Measurements from ENCODE around the gene ITPR1.
"Not testable (repeated sequence)": the region's sequence is repeated elsewhere in the genome, so short reads cannot be mapped to it uniquely, and the experiment has no call there.

ITPR1 gene

DNA sequence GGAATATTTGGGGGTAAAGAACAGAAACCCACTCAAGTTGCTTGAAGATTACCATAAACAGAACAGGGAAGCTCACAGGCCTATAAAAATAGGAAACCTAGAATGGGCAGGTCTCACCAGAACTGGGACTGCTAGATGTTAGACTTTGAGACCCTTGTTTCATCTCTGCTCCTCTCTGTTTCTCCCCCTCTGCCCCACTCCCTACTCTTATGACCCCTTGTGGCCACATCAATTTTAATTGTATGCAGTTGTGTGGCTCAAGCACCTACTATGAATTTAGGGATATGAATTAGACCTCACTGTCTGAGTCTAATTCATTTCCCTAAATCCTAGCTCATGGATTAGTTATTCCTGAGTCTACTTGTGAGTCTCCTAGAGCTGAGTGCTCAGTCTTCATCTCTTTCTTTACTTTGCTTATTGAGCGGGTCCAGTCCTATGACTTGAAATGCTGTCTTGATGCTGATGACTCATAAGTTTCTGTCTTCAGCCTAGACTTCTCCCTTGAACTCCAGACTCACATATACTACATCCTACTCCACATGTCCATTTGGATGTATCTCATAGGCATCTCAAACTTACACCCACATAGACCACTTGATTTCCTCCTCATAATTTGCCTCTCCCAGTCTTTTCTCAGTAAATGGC lies 78.7 kb downstream of the ITPR1 start:
- no peak for DNase-seq
- ATAC-seq: peak; percentile 59

GRCh38 chr3:4573153-4573552 lies 80.0 kb downstream of the ITPR1 start:
- DNase-seq: no peak
- ATAC-seq: no peak

- DNase-seq (no peak), ATAC-seq (no peak)
Measured at GRCh38 chr3:4574426-4574965, 81.3 kb downstream of the ITPR1 start.

DNA sequence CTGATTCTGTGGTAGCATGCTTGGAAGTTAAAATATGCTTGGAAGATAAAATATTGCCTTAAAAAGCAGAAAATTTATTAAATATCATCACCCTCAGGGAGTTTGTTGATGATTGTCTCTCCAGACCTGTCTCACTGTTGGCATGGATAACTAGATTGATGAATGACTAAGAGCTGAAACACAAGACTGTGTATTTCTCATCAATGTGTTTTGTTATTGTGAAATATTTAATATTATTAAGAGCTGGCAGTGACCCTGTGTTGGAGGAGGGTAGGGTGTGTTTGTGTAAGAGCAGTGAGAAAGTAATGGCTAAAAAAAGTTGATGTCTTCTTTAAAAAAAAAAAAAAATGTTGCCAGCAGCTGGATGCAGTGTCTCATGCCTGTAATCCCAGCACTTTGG lies 82.2 kb downstream of the ITPR1 start:
- ATAC-seq: no peak
- no peak for DNase-seq

GRCh38 chr3:4577721-4578120 lies 84.6 kb downstream of the ITPR1 start:
- no peak for DNase-seq
- no peak for ATAC-seq

- DNase-seq (no peak), ATAC-seq (no peak)
Measured at GRCh38 chr3:4580346-4581123, 87.4 kb downstream of the ITPR1 start.

DNA sequence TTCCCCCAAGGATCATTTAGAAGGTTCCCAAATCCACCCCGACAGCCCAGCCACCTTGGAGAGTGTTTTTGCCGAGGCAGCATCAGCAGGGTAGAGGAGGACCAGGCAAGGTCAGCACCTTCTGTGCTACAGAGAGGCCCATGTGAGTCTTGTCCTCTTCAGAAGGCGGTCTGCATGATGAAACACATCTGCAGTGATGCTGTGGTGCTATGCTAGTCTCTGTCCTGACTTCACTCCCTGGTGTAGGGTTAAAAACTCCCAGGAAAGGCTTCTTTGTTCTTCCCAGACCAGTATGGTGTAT lies 87.9 kb downstream of the ITPR1 start:
- ATAC-seq: no peak

GRCh38 chr3:4581498-4581897 lies 88.3 kb downstream of the ITPR1 start:
- no peak for ATAC-seq

More for the DNA sequence above, 87.9 kb downstream of the ITPR1 start:
- no peak for DNase-seq

DNA sequence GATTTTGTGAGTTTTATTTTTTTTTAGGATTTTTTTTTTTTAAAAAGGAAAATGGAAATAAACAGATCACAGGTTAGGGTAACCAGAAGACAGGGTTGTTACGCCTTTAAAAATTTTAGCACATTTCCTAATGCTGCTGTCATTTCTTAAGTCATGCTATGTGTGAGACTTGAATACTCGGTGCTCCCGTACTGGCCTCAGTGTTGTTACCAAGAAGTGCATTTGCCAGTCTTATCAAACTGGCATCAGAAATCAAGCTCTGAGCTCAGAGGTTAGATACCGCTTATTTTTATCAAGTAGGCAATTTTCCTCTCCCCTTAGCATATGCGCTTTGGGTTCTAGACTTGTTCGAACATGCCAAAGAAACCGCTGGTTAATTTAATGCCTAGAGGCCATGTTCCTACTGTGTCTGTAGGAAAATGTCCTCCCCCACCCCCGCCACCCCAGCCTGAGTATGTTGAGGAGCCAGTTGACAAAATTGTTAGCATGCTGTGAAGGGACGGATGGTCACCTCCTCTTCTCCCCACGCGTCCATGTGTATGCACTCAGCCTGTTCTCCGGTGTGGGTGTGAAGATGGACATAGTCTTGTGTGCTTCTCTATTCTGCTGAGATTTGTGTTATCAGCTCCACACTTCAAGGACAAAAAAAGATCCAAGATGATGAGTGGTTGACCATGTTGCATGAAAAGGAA lies 88.9 kb downstream of the ITPR1 start:
- DNase-seq (no peak), ATAC-seq (no peak)

More at GRCh38 chr3:4581498-4581897, 88.3 kb downstream of the ITPR1 start:
- DNase-seq: no peak

DNA sequence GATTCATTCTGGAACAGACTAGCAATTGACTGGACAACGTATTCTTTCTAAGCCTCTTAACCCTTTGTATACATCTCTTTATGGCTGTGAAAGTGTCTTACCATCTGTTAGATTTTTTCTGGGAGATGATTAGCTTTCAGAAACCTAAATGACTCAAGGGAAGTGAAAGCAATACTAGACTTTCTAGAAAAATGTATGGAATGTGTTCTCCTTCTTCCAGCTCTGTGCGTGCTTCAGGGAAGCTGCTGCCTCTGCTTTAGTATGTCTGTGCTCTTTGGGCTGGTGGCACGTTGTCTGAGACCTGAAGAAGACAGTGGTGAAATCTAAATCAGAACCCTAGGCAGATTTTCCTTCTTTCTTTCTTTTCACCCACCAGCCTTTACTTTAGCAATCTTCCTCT lies 89.5 kb downstream of the ITPR1 start:
- ATAC-seq (no peak), DNase-seq (no peak)

DNA sequence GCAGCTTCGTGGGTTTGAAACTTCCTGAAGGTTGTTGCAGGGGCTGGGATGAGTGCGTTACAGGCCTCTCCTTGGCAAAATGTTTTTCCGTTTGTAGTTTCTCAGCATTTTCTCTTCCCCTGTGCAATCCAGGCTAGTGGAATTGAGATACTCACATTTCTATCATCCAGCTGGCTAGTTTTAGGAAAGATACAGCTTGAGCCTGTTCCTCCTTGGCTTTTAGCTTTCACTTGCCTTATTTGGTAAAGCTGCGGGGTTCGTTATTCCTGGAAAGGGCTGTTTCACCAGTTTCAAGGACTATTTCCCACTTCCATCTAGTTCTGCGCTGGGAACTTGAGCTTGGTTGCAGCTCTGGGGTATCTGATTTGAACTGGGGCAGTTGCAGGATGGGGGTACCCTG lies 90.3 kb downstream of the ITPR1 start:
- DNase-seq (no peak), ATAC-seq (no peak)

DNA sequence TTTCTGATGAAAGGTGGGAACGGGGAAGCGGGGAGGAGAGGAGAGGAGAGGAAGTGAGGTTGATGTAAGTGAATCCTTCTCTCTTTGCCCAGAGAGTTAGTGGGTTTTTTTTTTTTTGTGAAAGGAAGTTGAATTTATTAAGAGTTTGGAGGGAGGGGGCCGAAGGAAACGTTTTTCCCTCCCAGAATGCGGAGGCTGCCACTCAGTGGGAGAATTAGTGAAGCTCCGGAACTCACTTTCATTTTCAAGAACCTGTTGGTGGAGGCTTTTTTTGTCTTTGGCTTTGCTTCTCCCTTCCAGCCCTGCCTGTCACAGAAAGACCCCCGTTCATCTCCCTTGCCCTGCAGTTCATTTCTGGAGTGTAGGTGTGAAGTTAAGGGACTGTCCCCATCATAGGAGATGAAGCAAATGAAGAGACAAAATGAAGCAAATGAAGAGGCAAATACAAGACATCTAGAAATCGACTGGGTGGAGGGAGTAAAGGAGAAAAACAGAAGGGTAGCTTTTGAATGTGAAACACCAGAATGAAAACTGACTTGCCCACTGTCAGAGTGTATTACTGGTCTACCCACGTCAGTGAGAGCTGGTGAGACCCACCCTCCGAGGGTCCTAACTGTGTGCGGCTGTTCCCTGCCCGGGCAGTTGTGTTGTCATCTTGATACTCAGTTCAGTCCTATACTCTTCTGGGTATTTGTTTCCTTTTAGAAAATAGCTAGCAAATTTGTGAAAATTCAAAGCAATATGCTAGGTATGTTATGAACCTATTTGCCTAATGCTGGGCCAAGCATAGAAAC lies 91.5 kb downstream of the ITPR1 start:
- DNase-seq (peak; percentile 25), ATAC-seq (peak; percentile 67)

DNA sequence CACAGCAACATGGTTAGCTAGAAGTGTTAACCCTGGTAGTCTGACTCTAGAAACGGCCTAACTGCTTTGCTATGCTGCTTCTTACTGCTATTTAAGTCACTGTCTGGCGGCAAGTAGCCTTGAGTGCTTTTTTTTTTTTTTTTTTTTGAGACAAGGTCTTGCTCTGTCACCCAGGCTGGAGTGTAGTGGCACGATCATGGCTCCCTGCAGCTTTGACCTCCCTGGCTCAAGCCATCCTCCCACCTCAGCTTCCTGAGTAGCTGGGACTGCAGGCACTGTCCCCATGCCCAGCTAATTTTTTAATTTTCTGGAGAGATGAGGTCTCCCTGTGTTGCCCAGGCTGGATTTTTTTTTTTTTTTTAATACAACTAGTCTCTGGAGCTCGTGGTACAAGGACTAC lies 93.2 kb downstream of the ITPR1 start:
- ATAC-seq (no peak), DNase-seq (no peak)

DNA sequence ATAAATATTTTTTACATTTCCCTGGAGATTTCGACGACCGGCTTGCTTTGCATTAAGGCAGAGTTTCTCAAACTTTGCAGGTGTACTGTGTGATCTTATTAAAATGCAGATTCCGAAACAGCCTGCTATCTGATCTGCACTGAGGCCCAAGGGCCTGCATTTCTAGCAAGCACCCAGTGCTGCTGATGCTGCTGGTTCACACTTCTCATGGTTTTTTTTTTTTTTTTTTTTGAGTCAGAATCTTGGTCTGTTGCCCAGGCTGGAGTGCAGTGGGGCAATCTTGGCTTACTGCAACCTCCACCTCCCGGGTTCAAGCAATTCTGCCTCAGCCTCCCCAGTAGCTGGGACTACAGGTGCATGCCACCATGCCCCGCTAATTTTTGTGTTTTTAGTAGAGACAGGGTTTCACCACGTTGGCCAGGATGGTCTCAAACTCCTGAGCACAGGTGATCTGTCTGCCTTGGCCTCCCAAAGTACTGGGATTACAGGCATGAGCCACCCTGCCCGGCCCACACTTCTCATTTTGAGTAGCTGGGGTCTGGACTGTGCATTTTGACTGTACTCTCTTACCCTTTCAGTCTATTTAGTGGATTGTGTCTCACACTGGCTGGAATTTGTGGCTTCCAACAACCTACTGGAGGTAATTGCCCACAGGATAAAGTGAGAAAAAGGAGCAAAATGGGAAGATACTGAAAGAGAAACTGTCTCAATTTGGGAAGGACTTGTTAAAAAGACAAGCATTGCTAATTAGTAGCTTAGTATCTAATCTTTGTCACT lies 94.1 kb downstream of the ITPR1 start:
- ATAC-seq: peak; percentile 63

DNA sequence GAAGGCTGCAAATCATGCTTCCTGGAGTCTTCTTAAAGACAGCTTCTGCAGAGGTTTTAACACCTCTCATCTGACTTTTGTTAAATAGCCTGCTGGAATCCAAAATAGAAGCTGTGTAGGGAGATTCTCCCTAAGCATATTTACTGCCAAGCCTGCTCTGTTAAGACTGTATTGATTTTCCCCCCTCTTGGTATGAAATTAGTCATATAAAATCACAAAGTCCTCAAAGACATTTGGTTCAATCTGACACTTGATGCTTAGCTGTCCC lies 94.6 kb downstream of the ITPR1 start:
- ATAC-seq (peak; percentile 24), DNase-seq (no peak)

More for the DNA sequence above, 94.1 kb downstream of the ITPR1 start:
- no peak for DNase-seq

- no peak for DNase-seq
- ATAC-seq: peak; percentile 64
Measured at GRCh38 chr3:4588466-4588865, 95.3 kb downstream of the ITPR1 start.

- no peak for DNase-seq
- ATAC-seq: no peak
Measured at GRCh38 chr3:4589475-4590097, 96.4 kb downstream of the ITPR1 start.

GRCh38 chr3:4590849-4591248 lies 97.7 kb downstream of the ITPR1 start:
- not testable (repeated sequence) for ATAC-seq

GRCh38 chr3:4591669-4592068 lies 98.5 kb downstream of the ITPR1 start:
- ATAC-seq (no peak), DNase-seq (no peak)

More at GRCh38 chr3:4590849-4591248, 97.7 kb downstream of the ITPR1 start:
- not testable (repeated sequence) for DNase-seq

DNA sequence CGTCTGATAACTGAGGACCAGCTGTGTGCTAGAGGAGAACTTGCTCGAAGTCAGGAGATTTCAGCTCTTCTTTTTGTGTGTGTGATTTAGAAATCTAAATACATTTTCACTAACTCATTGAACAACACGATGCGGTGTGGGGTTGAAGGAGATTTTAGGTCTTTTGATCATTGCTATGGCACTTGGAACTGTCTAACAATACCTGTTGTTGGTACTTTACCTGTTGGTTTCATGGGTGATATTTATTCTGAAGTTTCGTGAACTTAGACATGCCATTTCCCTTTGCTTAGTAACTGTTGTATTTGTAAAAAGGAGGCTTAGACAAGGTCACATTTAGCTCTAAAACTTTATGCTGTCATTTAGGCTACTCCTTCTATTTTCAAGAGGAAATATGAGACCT lies 99.9 kb downstream of the ITPR1 start:
- DNase-seq (no peak), ATAC-seq (no peak)

DNA sequence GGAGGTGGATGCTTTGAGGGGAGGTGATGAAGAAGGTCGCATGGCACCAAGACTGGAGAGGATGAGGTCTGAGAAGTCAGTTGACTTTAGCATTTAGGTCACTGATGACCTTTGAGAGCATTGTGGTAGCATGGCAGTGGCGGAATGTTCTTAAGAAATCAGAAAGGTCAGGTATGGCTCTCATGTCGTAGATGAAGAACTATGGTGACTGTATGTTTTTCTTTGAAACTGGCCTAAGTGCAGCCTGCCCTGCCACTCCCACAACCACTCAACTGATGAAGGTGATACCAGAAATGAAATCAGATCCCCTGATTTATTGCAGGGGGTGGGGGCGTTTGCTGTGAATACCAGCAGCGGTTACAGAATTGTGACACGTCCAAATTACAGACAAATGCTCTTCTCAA lies 102.6 kb downstream of the ITPR1 start:
- peak; percentile 84 for ATAC-seq
- DNase-seq: peak; percentile 31
